HT1080 (cell line): ENCODE measurements around the gene RBPJ. TPM values are rescaled to one million over a fixed set of nuclear protein-coding genes. Genes with fewer than 3 reads are reported as not detected.

Source experiments
- total RNA-seq: library from RNA; depleted of rRNA; stranded (reverse); fragments of >200 nt; shearing (Covaris generic); gene quantifications from 2 replicates; pipeline ENCODE4 v1.2.3, GENCODE V29; 2014; rRNA removed

RBPJ gene
- total RNA-seq, 1 experiment from 2014 or later: 31.3 TPM

Other genes starting within 250 kb of the RBPJ start
- gene CCKAR, start 169.5 kb downstream of the RBPJ start, total RNA-seq: not detected in 2 replicates